PC-3 (cell line): ENCODE measurements around the gene HBB.

Experiments used
- CTCF ChIP-seq: fragments of 300-600 bp; sonication (generic); conservative IDR thresholded peaks from 2 replicates; pipeline ENCODE4 v1.5.1; 2017; ENCODE audit warnings: antibody characterized with exemption, low read depth, mild to moderate bottlenecking, low read length
- EZH2 ChIP-seq: fragments of 300-600 bp; sonication (generic); IDR thresholded peaks from one replicate; pipeline ENCODE4 v1.6.1; 2017; ENCODE audit warnings: antibody characterized with exemption, mild to moderate bottlenecking, low read length; ENCODE audit not compliant: unreplicated experiment

GRCh38 chr11:5274395-5274794, 47.5 kb upstream of the HBB start:
- TF ChIP-seq EZH2 (no peak), CTCF (no peak)
